NCI-H1092 (cell line): ENCODE data around the gene MAGEB5.
"Not testable (repeated sequence)": the region's sequence is repeated elsewhere in the genome, so short reads cannot be mapped to it uniquely, and the experiment has no call there.

ENCODE experiments used
- DNase-seq: peaks from one replicate; lab custom pipeline; 2025; lab: John Stamatoyannopoulos, UW

Gene MAGEB5, protein sequence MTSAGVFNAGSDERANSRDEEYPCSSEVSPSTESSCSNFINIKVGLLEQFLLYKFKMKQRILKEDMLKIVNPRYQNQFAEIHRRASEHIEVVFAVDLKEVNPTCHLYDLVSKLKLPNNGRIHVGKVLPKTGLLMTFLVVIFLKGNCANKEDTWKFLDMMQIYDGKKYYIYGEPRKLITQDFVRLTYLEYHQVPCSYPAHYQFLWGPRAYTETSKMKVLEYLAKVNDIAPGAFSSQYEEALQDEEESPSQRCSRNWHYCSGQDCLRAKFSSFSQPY

DNA sequence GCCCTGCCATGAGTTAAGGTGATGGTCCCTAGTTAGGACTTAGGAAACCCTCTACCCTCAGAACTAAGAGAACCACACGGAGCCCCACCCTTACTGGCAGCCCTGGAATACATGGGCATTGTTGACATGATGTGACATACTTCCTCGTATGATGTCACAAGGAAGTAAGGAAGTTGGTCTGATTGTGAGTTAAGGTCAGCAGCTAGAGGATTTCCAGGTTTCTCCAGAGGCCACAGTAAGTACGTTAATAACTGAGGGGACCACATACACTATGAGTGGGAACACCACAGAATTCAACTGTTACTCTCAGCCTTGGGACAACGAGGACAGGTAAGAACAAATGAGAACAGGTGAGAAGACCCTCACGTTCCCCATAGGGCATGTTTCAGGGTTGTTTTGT, at the start of gene MAGEB5:
Gene MAGEB5 (plus strand): TSS at position 301 of the 400 bp plus-strand sequence. CDS start 1,133 bp downstream, outside the sequence.
- DNase-seq, result no peak

DNA sequence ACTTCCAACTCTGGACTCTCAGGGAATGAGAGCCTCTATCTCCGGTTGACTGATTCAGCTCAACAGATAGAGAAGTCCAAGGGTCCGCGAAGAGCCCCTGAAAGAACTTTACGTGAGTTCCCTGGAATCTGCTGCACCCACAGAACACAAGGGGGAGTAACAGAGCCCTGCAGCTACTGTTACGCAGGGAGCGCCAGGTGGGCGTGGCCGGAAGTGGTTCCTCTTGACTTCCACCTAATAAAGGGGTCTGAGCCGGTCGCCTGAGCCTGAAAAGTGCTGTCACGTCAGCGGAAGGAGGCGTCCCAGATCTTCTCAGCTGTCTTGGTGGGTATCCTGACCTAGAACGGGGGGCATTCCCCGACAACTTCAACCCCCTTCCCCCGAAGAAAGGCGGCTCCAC, 23.8 kb upstream of the MAGEB5 start, which contains the start of gene MAGEB6:
Gene MAGEB6 (plus strand): TSS at position 237 of the 400 bp plus-strand sequence. CDS start 1,407 bp downstream, outside the sequence.
- DNase-seq, result no peak

DNA sequence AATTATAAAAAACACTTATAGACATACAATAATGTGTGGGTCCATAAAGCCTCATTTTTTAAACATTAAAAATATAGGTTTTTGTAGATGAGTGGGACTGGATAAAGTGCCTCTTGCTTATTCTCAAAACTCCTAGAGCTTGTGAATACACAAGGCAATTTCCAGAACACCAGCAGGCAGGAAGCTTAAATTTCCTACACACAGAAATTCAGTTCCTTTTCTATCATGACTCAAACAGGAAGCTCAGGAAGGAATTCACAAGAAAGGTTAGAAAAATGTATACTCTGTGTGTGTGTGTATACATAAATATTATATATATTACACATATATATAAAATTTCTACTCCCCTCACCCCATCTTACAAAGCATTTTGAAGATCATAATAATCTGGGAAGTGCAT, 12.4 kb upstream of the MAGEB5 start:
- no peak for DNase-seq

DNA sequence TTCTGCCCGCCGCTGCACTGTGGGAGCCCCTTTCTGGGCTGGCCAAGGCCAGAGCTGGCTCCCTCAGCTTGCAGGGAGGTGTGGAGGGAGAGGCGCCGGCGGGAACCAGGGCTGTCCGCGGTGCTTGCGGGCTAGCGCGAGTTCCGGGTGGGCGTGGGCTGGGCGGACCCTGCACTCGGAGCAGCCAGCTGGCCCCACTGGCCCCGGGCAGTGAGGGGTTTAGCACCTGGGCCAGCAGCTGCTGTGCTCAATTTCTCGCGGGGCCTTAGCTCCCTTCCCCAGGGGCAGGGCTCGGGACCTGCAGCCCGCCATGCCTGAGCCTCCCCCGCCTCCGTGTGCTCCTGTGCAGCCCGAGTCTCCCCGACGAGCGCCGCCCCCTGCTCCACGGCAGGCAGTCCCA, 11.3 kb upstream of the MAGEB5 start:
- DNase-seq, result not testable (repeated sequence)

DNA sequence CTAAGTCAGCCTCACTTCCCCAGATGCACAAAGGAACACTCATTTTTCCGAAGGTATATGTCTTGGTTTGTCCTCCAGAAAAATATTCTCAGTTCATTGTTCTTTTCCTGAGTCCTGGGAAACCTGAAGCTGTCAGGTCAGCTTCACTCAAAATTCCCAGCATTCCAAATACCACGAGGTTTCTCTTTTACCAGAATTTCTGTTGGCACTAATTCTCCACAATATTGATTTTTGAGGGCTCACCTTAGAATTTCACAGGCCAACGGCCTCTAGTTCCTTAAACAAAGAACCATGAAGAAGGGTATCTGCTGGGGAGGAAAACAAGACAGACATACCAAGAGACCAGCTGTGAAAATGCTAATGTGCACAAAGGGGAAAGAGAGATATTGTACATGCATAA, 8.0 kb upstream of the MAGEB5 start:
- no peak for DNase-seq

DNA sequence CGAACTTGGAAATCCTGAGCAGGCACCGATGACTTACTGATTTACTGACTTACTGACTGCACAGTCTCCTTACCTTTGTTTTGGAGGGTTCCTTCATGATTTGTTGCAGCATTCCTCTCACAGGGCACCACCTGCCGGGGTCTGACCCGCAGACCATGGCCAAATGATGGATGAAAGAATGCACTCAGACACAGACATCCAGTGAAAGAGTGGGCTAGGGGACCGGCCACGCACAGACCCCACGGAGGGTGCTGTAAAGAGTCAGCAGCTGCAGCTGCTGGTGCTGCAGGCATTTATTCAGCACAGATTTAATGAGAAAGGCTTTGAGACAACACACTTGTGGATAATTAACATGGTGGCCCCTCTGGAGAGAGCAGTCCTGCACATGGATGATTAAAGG, 3.4 kb downstream of the MAGEB5 start:
- no peak for DNase-seq

DNA sequence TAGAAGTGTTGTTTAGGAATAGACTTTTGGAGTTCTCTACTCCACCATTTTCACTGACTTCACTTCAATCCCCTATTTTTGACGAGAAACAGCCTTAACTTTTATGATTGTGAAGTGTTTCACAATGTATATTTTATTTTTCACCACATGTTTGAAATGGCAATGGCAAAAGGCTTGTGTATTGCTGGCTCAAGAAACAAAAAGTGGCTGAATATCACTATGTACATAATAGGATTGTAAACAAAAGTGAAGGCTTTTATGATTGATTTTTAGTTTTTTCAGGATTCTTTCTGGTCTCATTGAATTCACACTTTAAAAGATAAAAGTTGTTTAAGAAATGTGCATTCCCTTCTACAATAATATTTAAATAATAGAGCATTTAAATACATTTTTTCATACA, 18.2 kb downstream of the MAGEB5 start:
- DNase-seq, result no peak

DNA sequence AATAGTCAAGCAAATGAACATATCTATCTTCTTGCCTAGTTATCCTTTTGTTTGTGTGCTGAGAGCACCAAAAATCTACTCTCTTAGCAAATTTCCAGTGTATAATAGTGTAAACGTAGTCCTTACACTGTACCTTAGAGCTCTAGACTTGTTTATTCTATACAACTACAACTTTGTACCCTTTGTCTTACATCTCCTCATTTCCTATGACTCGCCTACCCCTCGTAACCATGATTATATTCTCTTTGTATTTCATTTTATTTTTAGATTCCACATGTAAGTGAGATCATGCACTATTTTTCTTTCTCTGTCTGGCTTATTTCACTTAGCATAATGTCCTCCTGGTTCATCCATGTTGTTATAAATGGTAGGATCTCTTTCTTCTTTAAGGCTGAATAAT, 37.6 kb downstream of the MAGEB5 start:
- no peak for DNase-seq

DNA sequence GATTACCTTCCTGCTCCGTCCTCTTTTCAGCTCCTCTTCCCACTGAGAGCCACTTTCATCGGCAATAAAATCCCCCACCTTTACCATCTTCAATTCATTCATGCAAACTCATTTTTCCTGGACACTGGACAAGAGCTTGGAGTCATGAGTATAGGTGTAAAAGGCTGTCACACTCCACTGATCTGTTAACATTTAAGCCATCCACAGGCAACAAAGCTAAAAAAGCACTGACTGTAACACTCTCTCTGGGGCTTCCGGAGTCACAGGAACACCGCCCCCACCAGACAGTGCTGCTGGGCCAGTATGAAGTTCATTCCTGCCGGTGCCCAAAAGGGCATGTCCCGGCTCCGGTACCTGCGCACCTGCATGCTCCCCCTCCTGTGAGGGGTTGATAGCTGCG, 38.5 kb downstream of the MAGEB5 start:
- no peak for DNase-seq

DNA sequence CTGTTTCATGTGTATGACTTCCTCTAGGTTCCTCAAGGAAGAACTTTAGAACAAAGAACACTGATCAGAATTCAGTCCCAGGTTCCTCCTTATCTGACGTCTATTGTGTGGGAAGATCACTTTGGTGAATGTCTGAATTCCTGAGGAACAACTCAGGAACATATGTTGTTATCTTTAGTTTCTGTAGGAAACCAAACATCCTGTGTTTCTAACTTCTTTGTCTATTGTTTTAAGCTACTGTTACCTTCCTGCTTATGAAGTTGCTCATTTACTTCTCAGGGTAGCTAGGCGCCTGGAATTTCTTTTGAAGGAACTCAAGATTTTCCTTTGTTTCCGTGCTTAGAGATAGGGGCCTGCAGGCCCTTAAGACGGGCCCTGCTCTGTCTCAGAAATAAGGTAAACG, 46.2 kb downstream of the MAGEB5 start:
- no peak for DNase-seq
